Stomach (tissue), 4 donors: Measurements from ENCODE around the gene KANK4.

Experiments
- EP300 ChIP-seq: sonication (generic); formaldehyde crosslinking; IDR thresholded peaks from one replicate; pipeline ENCODE4 v1.6.1; 2017; ENCODE audit warnings: antibody characterized with exemption
- POLR2A ChIP-seq, 4 donors: fragments of 450-650 bp; IDR thresholded peaks; one replicate each; pipeline ENCODE4 v1.6.1; 2016; ENCODE audit warnings: antibody characterized with exemption in 4 of 4, control low read depth in 2 of 4, mild to moderate bottlenecking in 1 of 4, moderate library complexity in 1 of 4
- TF ChIP-seq, protein P1 (sequence below), 7 experiments: fragments of 450-650 bp in 4 of 7; fragments of 200-600 bp in 3 of 7; sonication (generic) in 3 of 7; IDR thresholded peaks; one replicate each; pipeline ENCODE4 v1.5.1; 2016 to 2019; ENCODE audit warnings: antibody characterized with exemption in 7 of 7, control low read depth in 2 of 7, mild to moderate bottlenecking in 1 of 7

DNA sequence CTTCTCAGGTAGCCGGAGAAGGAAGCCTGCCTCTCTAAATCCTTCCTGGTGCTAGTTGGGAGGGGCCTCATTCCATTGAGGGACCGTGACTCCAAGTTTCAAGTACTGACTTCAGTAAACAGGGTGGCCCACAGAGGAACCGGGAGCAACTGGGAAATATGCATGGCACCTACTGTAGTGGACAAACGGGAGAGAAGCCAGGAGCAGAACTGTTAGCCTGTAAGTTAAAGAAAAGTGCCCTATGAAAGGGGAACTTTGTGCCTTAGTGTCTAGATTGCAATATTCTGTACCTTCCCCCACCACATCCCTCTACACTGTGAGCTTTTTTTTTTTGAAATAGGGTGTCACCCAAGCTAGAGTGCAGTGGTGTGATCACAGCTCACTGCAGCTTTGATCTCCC, 33.2 kb upstream of the KANK4 start:
- TF ChIP-seq, protein P1, sequence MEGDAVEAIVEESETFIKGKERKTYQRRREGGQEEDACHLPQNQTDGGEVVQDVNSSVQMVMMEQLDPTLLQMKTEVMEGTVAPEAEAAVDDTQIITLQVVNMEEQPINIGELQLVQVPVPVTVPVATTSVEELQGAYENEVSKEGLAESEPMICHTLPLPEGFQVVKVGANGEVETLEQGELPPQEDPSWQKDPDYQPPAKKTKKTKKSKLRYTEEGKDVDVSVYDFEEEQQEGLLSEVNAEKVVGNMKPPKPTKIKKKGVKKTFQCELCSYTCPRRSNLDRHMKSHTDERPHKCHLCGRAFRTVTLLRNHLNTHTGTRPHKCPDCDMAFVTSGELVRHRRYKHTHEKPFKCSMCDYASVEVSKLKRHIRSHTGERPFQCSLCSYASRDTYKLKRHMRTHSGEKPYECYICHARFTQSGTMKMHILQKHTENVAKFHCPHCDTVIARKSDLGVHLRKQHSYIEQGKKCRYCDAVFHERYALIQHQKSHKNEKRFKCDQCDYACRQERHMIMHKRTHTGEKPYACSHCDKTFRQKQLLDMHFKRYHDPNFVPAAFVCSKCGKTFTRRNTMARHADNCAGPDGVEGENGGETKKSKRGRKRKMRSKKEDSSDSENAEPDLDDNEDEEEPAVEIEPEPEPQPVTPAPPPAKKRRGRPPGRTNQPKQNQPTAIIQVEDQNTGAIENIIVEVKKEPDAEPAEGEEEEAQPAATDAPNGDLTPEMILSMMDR (IDR thresholded peaks at IDR 0.05) = no peak
- TF ChIP-seq POLR2A (IDR thresholded peaks at IDR 0.05) (no peak), EP300 (no peak)
